ENCODE results near the gene ADAMTS2.

The ADAMTS2 gene

GRCh38 chr5:179294891-179295777, 50.1 kb downstream of the ADAMTS2 start:
- no peak for TF ChIP-seq CTCF (conservative IDR thresholded peaks at IDR 0.05)

GRCh38 chr5:179294131-179294780, 51.0 kb downstream of the ADAMTS2 start:
- no peak for TF ChIP-seq CTCF (conservative IDR thresholded peaks at IDR 0.05)
- no peak overlapping the region for H3K27ac ChIP-seq

More at GRCh38 chr5:179294891-179295777, 50.1 kb downstream of the ADAMTS2 start:
- H3K27ac ChIP-seq, result no peak overlapping the region

- no peak for TF ChIP-seq CTCF (conservative IDR thresholded peaks at IDR 0.05)
- no peak overlapping the region for H3K27ac ChIP-seq
Observed at GRCh38 chr5:179292681-179293635, 52.3 kb downstream of the ADAMTS2 start.

- H3K27ac ChIP-seq, result no peak overlapping the region
- TF ChIP-seq CTCF (conservative IDR thresholded peaks at IDR 0.05), result no peak
Observed at GRCh38 chr5:179292202-179292601, 53.1 kb downstream of the ADAMTS2 start.

- no peak for TF ChIP-seq CTCF (conservative IDR thresholded peaks at IDR 0.05)
- no peak overlapping the region for H3K27ac ChIP-seq
Observed at GRCh38 chr5:179290681-179291540, 54.4 kb downstream of the ADAMTS2 start.

- TF ChIP-seq CTCF (conservative IDR thresholded peaks at IDR 0.05), result no peak
Observed at GRCh38 chr5:179289756-179290385, 55.4 kb downstream of the ADAMTS2 start.

More at GRCh38 chr5:179289756-179290385, 55.4 kb downstream of the ADAMTS2 start:
- no peak overlapping the region for H3K27ac ChIP-seq

All from VCaP (cell line).